Activated T-helper 9 cell treated with anti-CD3 and anti-CD28 coated beads, Interleukin-2, amount 50 U/mL, for 16 hours (primary cell): ENCODE results near the gene PP2D1.
"Not testable (repeated sequence)": the region's sequence is repeated elsewhere in the genome, so short reads cannot be mapped to it uniquely, and the experiment has no call there.

Experiments used
- DNase-seq: peaks from one replicate; pipeline ENCODE4 v3.0.0-alpha.2; 2020; ENCODE audit warnings: low read depth

The PP2D1 gene, protein sequence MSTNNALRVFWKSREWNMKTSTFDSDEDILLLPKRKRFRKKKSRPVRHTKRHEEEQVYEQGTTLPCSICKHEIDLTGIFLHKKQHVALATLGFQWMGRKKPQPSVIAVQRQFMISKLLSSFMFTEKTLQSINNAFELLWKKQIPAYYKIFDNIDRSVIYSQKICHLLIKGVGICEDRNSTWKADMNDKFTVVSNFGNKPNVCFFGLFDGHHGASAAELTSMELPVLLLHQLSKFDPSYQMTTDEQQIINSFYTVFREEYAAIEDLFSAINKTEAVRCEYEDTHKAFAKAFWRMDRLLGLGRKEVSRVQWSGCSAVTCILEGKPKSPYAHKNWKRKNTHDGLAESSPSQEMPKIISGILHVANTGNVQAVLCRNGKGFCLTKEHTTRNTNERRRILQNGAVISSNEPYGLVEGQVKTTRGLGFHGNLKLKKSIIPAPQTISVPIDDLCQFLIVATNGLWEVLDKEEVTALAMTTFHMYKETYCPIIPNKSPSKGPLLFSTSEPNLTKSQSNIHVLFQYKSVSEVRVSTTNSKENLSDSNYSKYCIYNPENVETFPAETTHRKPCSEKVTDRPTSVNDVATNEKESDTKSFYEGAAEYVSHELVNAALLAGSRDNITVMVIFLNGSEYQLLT

DNA sequence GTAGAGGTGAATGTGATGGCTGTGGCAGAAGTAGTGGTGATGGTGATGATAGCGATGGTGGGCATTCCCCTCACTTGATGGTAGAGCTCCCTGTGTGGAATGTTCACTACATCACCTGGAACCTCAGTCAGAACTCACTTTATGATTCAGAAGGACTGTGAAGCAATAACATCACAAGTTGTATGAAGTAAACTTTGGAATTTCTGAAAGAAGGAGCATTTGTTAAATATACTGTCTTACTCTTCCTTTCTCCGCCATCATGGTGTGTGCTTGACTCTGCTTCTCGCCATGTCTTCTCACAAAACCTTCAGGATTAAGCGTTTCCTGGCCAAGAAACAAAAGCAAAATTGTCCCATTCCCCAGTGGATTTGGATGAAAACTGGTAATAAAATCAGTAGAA, at the start of gene PP2D1:
PP2D1 (minus strand) TSS at position 101 of the 400 bp plus-strand sequence. CDS start 192 bp downstream, outside the sequence.
- DNase-seq, result no peak

DNA sequence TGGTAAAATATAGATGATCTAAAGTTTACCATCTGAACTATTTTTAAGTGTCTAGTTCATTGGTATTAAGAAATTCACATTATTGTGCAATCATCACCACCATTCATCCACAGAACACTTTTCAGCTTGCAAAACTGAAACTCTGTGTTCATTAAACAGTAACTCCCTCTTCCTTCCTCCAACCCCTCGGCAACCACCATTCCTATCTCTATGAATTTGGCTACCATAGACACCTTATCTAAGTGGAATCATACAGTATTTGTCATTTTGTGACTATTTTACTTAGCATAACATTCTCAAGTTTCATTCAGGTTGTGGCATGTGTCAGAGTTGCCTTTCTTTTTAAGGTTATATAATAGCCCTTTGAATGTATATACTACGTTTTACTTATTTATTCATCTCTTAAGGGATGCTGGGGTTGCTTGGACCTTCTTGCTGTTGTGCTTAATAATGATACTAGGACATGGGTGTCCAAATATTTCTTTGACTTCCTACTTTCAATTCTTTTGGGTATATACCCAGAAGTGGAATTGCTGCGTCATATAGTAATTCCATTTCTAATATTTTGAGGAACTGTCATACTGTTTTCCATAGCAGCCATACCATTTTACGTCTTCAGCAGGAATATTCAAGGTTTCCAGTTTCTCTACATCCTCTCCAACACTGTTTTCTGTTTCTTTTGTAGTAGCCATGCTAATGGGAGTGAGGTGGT, 49.1 kb upstream of the PP2D1 start:
- DNase-seq, result no peak

DNA sequence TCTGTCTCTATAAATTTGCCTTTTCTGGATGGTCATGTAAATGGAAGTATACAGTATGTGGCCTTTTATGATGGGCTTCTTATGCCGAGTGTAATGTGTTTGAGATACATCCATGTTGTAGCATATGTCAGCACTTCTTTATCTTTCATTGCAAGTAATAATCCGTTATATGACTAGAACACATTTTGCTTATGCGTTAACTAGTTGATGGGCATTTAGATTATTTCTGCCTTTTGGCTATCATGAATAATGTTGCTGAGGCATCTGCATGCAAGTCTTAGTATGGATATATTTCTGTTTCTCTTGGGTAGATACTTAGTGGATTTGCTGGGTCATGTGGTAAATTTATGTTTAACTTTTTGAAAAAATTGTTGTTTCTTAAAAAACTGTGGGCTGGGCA, 47.9 kb upstream of the PP2D1 start:
- DNase-seq, result no peak

DNA sequence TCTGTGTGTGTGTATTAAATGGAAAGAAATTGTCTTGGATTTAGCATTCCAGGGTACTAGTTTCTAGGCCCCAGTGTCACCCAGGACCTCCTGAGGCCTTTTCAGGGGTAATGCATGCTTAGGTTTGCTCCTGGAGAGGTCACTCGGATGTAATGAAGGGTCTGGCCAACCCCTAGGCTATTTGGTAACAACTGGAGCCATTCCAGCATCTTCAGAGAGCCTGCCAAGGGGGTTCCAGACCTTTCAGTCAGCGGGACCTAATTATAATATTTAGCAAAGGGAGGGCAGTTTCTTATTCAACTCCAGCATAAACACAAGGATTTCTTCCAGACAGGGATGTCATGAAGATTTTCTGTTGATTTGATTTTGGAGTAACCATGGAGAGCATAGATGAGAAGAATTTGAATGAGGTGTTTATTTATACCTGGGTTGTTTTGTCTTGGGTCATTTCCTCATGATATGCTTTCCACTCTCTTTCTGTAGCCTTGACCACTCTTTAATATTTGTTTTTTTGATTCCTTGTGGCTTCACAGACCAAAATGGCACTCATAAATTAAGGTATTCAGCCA, 45.6 kb upstream of the PP2D1 start:
- DNase-seq, result no peak

DNA sequence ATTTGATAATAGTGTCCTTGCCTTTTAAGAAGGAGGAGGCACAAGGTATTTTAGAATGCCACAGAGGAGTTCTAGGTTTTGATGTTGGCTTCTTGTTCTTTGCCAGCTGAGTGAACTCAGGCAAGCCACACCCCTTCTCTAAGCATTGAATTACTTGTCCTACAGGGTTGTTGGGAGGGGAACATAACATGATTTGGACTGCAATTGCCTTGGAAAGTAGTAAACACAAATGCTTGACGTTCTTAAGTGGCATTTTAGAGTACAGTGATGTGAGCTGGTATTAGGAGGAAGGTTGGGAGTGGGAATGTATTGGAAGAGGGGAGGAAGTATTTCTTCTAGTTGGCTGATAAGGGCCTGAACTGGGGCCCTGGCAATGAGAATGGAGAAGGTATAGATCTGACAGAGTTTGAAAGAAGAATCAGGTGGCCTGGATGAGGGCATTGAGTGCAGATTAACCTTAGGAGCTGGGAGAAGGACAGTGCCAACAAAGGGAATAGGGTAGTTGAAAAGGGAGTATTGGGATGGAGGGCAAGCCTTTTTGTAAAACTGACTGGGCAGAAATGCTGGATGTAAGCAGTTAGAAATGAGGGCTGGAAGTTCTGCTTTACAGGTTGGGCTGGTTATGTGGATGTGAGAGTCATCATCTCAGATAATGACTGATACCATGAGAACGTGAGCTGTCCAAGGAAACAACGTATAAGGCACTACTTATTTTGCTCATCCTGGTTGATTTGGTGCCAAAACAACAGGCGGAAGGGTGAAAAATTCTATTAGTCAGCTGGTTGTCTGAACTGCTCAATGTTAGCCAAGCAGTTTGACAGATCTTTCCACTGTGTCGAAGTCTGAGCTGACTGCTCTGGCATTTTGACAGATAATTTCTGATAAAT, 44.9 kb upstream of the PP2D1 start:
- no peak for DNase-seq

DNA sequence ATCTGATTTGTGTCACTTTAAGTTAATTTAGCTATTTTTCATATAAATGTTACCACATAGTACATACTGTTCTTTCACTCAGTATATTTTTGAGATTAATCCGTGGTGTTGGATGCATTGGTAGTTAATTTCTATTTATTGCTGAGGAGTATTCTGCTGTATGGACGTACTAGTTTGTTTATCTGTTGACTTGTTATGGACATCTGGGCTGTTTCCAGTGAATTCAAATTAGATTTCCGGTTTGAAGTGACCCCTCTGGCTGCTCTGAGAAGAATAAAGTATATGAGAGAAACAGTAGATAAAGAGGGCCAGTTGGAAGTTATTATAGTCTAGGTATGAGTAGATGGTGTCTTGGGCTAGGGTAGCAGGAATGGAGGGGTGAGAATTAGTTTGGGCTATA, 43.8 kb upstream of the PP2D1 start:
- DNase-seq, result no peak

DNA sequence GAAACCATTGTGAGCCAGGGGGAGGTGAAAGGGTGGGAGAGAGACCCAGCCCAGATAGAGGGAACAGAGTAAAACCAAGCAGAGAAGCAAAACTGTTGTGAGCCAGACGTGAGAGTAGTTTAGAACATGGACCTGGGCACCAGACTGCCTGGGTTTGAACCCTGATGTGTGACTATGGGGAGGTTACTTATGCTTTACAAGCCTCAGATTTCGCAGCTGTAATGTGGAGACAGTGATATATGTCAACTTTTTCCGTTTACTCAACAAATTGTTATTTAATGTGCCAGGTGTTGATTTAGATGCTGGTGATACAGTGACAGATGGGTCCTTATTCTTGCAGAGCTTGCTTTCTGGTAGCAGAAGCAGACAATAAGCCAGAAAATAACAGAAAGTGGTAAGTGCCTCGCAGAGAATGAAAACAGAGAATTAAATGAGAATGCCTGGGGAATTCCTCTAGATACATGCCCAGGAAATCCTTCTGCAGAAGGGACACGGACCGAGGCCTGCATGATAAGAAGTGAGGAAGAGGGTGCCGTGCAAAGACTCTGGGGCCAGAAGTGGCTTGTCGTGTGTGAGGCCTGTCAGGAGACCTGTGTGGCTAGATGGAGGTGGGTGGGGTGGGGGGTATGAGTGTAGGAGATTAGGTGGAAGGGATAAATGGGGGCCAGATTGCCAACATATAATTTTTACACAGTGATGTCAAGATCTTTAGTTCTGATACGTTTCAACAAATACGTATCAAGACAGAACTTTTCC, 43.1 kb upstream of the PP2D1 start:
- DNase-seq, result no peak

DNA sequence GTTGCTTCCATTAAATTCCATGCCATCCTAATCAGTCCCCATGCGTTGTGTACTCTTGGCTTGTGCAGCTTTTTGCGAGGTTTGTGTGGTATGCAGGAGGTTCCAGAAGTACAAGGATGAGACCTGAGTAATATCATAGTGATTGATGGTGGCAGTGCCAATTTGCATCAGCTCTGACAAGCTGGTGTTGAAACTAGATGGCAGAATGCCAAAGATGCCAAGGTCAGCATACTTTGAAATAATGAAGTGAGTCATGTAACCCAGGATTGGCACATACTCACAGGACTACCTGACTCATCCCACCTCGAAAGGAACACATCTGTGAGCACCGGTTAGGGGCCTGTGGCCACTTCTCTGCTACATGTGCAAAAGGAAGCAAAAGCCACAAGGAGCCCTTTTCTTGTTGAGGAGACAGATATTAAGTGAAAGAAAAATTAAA, 42.5 kb upstream of the PP2D1 start:
- DNase-seq, result peak; percentile 59

DNA sequence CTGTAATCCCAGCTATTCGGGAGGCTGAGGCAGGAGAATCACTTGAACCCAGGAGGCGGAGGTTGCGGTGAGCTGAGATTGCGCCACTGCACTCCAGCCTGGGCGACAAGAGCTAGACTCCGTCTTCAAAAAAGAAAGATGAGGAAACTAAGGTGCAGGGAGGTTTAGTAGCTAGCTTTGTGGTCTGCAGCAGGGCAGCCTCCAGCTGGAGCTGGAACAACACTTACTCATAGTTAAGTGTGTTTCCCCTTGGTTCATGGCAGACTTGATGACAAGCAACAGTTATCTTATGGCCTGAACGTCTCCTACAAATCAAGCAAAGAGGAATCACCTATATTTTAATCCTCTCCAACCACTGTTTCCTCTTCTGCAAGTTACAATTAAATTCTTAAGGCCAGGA, 40.8 kb upstream of the PP2D1 start:
- DNase-seq, result no peak

DNA sequence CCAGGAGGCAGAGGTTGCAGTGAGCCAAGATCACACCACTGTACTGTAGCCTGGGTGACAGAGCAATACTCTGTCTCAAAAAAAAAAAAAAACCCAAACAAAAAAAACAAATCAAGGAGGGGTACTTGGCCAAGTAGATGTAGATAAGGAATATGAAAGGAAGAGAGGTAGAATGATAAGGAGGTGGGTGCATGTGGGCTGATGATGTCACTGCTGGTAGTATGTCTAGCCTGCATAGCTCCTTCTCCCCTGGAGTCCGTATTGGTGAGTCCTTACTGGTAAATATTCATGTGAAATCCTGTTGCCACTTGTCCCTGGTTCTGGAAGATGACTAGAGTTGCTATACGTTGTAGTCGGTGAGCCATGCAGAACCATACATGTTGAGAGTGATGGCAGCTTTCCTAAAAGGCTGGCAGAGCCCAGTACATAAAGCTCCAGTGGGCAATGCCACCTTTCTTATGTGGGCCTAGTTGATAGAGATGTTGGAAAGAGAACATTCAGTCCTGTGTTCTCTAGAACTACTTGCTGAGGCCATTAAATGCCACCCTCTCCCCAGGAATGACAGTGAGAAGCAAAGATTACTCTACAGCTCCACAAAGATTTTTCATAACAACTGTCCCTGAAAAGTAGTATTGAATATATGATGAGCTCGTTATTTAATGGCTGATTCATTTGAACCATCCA, 39.2 kb upstream of the PP2D1 start:
- DNase-seq, result no peak

DNA sequence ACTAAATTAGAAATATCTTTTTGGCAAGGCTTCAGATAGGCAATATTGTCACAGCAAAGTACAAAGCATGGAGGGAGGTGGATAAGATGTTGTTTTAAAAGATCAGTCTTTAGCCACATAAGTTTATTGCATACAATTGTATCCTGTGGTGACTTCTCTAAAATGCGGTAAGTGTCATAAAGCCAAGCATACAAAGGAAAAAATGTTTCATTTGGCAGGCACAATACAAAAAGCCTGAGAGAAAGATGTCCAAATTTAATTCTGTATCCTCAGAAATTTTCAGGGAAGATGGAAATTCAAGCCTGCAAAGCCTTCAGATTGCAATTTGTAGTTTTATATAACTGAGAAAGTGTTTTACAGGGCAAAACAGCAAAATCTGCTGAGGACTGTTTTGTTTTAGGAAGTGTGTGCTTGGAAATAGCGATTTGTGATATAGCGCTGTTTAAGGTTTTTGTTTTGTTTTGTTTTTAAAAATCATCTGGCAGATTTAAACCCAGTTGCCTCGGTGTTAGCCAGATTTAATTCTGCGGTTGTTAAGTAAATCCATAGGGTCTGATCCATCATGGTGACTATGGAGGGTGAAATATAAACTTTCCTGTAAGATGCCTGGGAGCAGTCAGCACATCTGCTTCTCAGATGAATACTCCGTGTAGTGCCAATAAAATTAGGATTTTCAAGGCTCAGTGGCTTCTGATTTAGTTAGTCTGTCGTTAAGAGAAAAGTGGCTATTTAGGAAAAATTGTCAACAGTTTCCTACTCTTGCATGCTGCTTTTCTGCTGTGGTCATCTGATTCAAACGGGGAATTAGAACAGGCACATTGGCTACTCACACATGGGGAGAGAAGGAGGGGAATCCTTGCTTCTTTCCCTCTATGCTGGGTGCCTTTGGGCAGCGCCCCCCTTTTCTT, 36.2 kb upstream of the PP2D1 start:
- DNase-seq, result no peak

DNA sequence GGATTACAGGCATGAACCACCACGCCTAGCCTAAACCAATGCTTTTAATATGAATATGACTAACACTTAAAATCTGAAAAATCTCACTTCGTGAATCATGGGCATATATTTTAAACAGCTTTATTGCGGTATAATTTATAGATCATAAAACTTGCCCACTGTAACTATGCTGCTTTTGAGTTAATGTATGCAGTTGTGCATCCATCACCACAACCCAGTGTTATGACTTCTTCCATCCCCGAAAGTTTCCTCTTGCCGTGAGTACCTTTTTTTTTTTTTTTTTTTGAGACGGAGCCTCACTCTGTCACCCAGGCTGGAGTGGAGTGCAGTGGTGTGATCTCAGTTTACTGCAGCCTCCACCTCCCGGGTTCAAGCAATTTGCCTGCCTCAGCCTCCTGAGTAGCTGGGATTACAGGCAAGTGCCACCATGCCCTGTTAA, 35.3 kb upstream of the PP2D1 start:
- DNase-seq, result no peak

DNA sequence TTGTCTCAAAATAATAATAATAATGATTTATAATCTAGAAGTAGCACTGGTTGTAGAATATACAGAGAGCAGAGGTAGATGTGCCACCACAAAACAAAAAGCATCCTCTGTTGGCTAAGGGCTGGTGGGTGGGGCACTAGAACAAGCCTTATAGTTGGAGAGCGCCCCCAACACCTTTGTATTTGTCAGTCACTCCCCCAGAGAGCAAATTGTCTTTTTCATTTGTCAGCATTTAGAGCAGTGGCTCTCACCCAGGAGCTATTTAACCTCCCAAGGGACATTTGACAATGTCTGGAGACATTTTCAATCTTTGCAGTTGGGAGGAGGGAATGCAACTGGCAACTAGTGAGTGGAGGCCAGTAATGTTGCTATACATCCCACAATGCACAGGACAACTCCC, 34.5 kb upstream of the PP2D1 start:
- DNase-seq, result no peak

DNA sequence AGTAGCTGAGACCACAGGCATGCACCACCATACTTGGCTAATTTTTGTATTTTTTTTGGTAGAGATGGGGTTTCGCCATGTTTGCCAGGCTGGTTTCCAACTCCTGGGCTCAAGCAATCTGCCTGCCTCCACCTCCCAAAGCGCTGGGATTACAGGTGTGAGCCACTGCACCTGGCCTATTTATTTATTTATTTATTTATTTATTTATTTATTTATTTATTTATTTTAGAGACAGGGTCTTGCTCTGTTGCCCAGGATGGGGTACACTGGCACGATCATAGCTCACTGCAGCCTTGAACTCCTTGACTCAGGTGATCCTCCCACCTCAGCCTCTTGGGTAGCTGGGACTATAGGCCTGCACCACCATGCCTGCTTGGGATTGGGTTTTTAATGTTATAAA, 33.1 kb upstream of the PP2D1 start:
- not testable (repeated sequence) for DNase-seq

DNA sequence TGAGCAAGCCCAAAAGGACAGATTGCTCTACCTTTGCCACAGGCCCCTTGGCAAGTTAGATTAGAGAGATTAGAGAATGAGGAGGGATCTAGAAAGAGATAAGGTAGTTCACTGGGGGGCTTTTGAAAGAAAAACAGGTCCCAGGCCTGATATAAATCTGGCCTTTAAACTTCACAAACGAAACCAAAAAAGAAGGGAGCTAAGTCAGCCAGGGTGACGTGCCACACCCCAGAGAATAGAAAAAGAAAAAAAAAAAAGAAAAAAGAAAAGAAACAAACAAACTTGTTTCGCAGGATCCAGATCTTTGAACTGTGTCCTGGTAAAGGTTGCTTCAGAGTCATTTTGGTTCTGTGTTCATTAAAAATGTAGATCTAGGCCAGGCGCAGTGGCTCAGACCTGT, 31.8 kb upstream of the PP2D1 start:
- DNase-seq, result no peak

DNA sequence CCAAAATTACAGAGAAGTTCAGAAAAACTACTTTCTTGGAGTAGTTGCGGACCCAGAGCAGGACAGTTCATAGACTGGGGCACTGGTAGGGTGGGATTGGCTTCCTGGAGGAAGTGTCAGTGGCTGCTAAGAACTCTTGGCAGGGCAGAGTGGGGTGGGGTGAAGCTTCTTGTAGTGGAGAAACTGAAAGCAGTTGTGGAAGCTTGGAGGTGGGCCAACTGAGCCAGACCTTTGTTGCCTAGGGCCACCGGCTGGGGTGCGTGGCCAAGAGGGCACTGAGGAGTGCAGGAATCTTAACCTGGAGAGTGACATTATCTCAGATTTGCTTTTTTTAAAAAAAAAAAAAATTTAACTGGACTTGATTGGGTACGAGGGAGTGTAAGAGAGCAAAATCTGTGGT, 31.3 kb upstream of the PP2D1 start:
- no peak for DNase-seq

DNA sequence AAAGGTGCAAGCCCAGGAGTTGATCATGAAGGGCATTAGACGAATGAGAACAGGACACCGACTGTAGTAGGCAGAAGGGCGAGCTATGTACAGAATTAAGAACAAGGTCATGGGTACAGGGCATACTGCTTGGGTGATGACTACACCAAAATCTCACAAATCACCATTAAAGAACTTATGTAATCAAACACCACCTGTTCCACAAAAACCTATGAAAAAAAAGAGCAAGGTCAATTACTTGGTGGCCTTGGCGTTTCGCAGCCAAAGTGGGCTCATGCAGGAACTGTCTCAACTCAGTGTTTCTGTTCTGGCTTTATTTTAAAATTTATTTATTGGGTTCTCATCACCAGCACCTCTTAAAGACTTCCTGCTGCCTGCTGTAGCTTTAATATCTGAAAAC, 30.3 kb upstream of the PP2D1 start:
- DNase-seq, result no peak

DNA sequence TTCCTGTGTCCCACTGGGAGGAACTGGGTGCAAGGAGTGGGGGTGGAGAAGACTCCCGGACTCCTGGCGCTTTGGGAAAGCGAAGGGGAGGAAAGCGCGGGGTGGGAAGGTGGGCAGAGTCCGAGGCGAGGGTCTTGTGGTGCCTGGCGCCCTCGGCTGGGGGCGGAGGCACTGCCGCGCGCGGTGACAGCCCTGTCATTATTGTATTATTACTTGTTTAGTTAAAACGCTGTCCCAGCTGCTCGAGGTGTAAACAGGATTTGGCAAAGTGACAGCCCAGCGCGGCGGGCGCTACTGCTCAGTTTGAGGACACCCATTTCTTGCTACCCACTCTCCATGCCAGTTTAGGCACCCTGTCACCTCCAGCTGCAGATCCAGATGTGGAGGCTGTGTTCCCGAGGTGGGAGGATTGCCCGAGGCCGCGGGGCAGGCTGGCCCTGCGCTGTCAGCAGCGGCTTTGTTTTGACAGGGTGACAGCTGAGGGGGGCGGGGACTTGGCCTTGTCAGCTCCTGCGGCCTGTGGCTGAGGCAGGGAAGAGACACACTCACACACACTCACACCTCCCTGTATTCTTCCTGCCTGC, 29.2 kb upstream of the PP2D1 start:
- DNase-seq, result peak; percentile 63
